ENCODE results near the gene TMEM198.
A peak's percentile ranks its signal among the peaks of the same experiment; 100 is the strongest.

The TMEM198 gene, protein sequence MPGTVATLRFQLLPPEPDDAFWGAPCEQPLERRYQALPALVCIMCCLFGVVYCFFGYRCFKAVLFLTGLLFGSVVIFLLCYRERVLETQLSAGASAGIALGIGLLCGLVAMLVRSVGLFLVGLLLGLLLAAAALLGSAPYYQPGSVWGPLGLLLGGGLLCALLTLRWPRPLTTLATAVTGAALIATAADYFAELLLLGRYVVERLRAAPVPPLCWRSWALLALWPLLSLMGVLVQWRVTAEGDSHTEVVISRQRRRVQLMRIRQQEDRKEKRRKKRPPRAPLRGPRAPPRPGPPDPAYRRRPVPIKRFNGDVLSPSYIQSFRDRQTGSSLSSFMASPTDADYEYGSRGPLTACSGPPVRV

DNA sequence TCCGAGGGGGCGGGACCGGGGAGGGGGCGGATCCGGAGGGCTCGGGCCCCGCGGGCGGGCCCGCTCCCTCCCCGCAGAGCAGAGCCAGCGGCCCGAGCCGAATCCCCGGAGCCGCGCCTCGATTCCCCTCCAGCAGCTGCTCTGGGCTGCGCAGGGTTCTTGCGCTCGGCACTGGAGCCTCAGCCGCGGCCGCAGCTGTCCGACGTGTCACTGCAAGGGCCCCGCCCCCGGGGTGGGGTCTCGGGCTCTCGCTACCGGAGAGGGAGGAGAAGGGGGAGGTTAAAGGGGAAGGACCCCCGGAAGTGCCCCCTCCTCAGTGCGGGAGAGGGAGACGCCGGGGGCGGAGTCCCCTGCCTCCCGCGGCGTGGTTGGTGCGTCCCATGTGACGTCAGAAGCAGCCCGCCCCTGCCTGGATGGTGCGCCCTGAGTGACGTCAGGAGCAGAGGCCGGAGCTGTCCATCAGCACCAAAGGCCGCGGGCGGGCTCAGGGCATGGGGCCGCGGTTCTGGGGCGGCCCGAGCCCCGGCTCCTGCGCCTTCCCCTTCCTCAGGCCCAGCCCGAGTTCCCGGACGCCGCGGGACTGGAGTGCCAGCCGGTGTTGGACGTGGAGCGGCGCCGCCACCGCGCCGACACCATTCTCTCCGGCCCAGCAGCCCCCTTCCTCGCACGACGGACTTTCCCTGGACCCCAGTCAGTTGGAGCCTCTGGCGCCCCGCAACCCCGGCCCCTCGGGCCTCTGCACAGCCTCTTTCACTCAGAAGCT is at the start of gene TMEM198, which contains the start of gene CHPF:
TSS of gene TMEM198 (plus strand) at position 433 of the 763 bp plus-strand sequence. CDS start 700 bp downstream, outside the sequence.
TSS of gene CHPF (minus strand) at position 214 of the 763 bp plus-strand sequence. CDS start 271 bp downstream, outside the sequence.
- H3K4me3 ChIP-seq (ENCODE audit: low read depth, low read length): peak within 1 kb of the TSS; percentile 81

DNA sequence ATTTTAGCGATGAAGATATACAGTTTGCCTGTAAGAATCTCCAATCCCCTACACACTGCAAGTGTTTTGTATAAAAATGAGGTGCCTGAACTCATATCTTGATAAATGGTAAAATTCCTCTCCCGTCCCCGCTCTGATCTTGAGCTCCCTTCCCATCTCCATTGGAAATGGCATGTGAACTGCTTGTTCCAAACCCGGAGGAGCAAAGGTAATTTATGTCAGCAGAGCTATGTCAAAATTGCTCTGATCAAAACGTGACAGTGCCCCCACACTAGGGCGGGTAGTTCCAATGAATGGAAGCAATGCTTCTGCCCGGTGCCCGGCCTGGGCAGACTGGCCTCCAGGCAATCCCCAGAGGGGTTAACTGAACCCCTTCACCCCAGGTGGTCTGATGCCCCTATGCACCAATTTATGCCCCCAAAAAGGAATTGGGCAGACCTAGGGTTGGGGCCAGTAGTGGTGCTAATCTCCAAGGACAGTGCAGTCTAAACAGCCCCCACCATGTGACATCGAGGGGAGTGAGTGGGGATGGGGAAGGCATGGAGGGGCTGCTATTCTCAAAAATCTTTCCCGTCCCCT is 48.8 kb upstream of the TMEM198 start:
- Histone ChIP-seq H3K4me3 (ENCODE audit: low read depth, low read length) (no peak overlapping the region), H3K27me3 (ENCODE audit: control insufficient read depth, insufficient read depth, low read length) (peaks cover 45% of the 10 kb centered on the region), H3K4me1 (ENCODE audit: control insufficient read depth, insufficient read depth, low read length) (peaks cover 10% of the 10 kb centered on the region), H3K36me3 (ENCODE audit: control insufficient read depth, insufficient read depth, low read length) (no peaks in the 10 kb centered on the region), H3K9me3 (ENCODE audit: control insufficient read depth, insufficient read depth, low read length) (no peaks in the 10 kb centered on the region), H3K9ac (ENCODE audit: low read depth, low read length) (no peak overlapping the region)

More for the DNA sequence above, at the start of gene TMEM198, which contains the start of gene CHPF:
- peaks cover 7% of the 10 kb centered on the region for H3K4me1 ChIP-seq (ENCODE audit: control insufficient read depth, insufficient read depth, low read length)
- H3K27me3 ChIP-seq (ENCODE audit: control insufficient read depth, insufficient read depth, low read length): peaks cover 25% of the 10 kb centered on the region
- peaks cover 24% of the 10 kb centered on the region for H3K36me3 ChIP-seq (ENCODE audit: control insufficient read depth, insufficient read depth, low read length)
- H3K9me3 ChIP-seq (ENCODE audit: control insufficient read depth, insufficient read depth, low read length): no peaks in the 10 kb centered on the region
- H3K9ac ChIP-seq (ENCODE audit: low read depth, low read length): peak within 1 kb of the TSS; percentile 70

DNA sequence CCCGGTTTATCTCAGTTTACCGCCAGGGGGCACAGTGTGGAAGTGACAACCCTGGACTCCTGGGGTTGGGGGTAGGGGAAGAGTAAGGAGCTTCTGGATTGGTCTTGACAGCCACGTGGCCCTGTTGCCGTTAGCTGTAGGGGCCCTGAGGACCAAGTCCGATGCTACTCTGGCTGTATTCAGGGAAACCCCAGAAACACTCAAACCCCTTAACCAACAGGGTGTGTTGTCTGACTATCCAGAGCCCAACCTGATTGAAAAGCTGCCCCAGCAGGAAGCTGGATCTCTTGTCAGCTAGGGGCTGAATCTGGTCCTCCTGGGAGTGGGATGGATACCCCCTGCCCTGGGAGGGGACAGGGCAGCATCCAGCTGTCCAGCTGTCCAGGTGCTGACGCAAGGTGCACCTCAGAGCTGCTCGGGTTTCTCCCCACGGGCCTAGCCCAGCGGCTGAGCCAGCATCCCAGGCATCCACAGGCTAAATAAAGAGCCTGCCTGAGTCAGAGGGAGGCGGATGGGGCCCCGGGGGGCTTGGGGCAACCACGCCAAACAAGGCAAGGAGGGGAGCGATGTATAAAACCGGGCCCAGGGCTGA is 48.2 kb upstream of the TMEM198 start:
- H3K9me3 ChIP-seq (ENCODE audit: control insufficient read depth, insufficient read depth, low read length): no peaks in the 10 kb centered on the region
- peak overlapping the region; percentile 22 for H3K4me3 ChIP-seq (ENCODE audit: low read depth, low read length)
- H3K36me3 ChIP-seq (ENCODE audit: control insufficient read depth, insufficient read depth, low read length): no peaks in the 10 kb centered on the region
- H3K27me3 ChIP-seq (ENCODE audit: control insufficient read depth, insufficient read depth, low read length): peaks cover 45% of the 10 kb centered on the region
- H3K4me1 ChIP-seq (ENCODE audit: control insufficient read depth, insufficient read depth, low read length): peaks cover 15% of the 10 kb centered on the region
- no peak overlapping the region for H3K9ac ChIP-seq (ENCODE audit: low read depth, low read length)

DNA sequence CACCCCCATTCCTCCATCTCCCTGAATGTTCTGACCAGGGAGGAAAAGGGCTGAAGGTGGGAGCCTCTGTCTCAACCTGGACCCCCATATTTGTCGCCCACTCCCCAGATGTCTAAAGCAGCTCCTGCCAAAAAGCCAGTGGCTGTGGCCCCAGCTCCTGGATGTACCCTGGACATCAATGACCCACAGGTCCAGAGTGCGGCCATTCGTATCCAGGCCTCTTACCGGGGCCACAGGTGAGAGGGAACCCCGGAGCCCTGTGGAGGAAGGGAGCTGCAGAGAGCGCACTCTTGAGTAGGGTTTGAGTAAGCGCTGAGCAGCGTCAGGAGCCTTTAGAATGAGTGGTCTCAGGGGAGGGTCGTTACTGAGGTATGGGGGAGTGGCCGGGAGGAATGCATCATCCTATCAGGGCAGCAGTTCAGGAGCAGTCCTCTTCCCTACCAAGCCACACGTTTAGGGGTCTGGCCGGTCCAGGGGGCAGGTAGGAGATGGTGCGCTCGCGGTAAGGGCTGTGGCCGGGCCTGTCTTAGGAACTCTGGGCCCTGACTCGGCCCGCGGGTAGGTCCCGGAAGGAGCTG is 47.5 kb upstream of the TMEM198 start:
- peak overlapping the region; percentile 78 for H3K4me3 ChIP-seq (ENCODE audit: low read depth, low read length)
- no peak overlapping the region for H3K9ac ChIP-seq (ENCODE audit: low read depth, low read length)
- no peaks in the 10 kb centered on the region for H3K36me3 ChIP-seq (ENCODE audit: control insufficient read depth, insufficient read depth, low read length)

DNA sequence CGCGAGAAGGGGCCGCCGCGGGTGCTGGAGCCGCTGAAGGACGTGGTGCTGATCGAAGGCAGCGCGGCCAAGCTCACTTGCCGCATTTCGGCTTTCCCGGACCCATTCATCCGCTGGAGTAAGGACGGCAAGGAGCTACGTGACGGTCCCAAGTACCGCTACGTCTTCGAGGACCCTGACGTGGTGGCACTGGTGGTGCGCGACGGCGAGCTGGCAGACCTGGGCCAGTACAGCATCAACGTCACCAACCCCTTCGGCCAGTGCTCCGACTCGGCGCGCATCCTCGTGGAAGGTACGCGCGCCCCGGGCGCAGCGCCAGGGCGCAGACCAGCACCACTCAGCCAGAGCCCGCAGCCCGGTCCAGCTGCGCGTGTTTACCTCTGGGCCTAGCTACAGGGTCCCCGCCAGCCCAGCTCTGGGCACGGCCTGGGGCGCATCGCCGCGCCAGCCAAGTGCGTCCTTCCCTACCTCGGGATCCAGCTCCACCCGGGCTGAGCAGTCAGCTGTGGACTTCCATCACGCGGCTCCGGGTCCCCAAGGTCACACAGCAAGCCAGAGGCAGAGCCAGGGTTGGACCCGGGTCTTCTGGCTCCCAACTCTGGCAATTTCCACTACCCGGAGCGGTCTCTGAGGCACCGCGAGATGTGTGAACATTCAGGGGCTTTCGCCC is 46.9 kb upstream of the TMEM198 start:
- no peaks in the 10 kb centered on the region for H3K9me3 ChIP-seq (ENCODE audit: control insufficient read depth, insufficient read depth, low read length)
- H3K4me3 ChIP-seq (ENCODE audit: low read depth, low read length): peak overlapping the region; percentile 78
- H3K36me3 ChIP-seq (ENCODE audit: control insufficient read depth, insufficient read depth, low read length): no peaks in the 10 kb centered on the region
- no peak overlapping the region for H3K9ac ChIP-seq (ENCODE audit: low read depth, low read length)
- H3K4me1 ChIP-seq (ENCODE audit: control insufficient read depth, insufficient read depth, low read length): peaks cover 15% of the 10 kb centered on the region
- peaks cover 45% of the 10 kb centered on the region for H3K27me3 ChIP-seq (ENCODE audit: control insufficient read depth, insufficient read depth, low read length)

More for the DNA sequence above, 47.5 kb upstream of the TMEM198 start:
- Histone ChIP-seq H3K9me3 (ENCODE audit: control insufficient read depth, insufficient read depth, low read length) (no peaks in the 10 kb centered on the region), H3K27me3 (ENCODE audit: control insufficient read depth, insufficient read depth, low read length) (peaks cover 45% of the 10 kb centered on the region), H3K4me1 (ENCODE audit: control insufficient read depth, insufficient read depth, low read length) (peaks cover 15% of the 10 kb centered on the region)

DNA sequence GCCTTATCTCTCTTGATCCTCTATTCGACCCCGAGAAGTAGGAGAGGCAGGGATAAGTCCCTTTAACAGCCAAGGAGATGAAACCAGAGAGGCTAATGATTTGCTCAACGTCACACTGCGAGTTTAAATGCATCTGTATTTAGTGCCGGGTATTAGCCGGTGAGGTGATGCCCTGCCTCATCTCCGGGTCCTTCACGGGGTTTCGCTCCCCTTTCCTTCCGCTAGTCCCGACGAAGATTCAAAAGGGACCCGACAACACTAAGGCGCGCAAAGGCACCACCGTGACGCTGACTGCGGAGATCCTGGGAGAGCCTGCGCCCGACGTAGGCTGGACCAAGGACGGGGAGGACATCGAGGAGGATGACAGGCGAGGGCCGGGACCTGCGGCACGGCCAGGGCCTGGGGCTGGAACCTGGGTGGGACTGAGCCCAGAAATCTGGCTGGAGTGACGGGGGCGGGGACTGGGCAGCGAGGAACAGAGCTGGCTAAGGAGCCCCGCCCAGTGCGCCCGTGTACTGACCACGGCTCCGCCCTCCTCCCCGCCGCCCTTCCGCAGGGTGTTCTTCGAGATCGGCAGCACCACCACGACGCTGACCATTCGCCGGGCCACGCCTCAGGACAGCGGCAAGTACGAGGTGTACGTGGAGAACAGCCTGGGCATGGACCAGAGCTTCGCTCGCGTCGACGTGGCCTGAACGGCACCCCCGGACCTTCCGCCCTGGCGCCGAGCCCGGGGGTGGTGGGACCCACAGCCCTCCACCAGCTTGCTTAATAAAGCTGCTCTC is 46.1 kb upstream of the TMEM198 start:
- H3K4me3 ChIP-seq (ENCODE audit: low read depth, low read length): peak overlapping the region; percentile 78
- peaks cover 45% of the 10 kb centered on the region for H3K27me3 ChIP-seq (ENCODE audit: control insufficient read depth, insufficient read depth, low read length)
- H3K9me3 ChIP-seq (ENCODE audit: control insufficient read depth, insufficient read depth, low read length): no peaks in the 10 kb centered on the region
- H3K4me1 ChIP-seq (ENCODE audit: control insufficient read depth, insufficient read depth, low read length): peaks cover 15% of the 10 kb centered on the region
- H3K9ac ChIP-seq (ENCODE audit: low read depth, low read length): no peak overlapping the region
- peaks cover 3% of the 10 kb centered on the region for H3K36me3 ChIP-seq (ENCODE audit: control insufficient read depth, insufficient read depth, low read length)

DNA sequence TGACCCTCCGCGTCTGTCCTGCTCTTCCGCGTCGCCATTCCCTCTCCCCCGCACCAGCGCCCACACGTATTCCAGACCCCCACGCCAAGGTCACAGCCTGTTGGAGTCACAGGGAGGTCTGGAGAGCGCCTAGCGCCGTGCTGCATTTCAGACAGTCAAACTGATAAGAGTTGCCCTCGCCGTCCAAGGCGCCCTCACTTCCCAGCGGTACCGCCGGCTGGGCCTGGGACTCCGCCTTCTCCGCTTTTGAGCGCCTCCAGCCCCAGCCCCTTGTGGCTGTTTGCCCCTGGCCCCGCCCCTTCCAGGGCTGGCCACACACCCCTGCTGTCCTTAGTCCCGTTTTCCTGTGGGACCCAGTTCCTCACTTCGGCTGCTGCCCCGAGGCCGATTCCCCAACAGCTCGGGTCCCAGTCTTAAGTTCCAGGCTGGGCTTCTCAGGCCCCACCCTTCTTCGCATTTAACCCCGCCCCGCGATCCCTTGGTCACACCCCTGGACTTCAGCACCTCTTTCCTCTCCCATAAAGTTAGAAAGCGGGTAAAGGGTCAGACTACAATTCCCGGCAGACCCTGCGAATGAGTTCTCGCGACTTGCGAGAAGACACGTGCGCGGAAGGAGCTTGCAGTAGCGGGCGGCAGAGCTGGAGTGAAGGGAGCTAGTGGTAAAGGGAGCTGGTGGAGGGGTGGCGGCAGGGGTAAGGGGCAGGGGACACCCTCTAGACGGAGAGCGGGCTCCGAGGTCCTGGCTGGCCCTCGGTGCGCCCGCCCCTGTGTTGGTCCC is 45.4 kb upstream of the TMEM198 start, which contains the start of gene GMPPA:
TSS of gene GMPPA (plus strand) at position 612 of the 778 bp plus-strand sequence. CDS start 1,085 bp downstream, outside the sequence.
- Histone ChIP-seq H3K9me3 (ENCODE audit: control insufficient read depth, insufficient read depth, low read length) (no peaks in the 10 kb centered on the region), H3K36me3 (ENCODE audit: control insufficient read depth, insufficient read depth, low read length) (peaks cover 6% of the 10 kb centered on the region), H3K4me1 (ENCODE audit: control insufficient read depth, insufficient read depth, low read length) (peaks cover 15% of the 10 kb centered on the region)

DNA sequence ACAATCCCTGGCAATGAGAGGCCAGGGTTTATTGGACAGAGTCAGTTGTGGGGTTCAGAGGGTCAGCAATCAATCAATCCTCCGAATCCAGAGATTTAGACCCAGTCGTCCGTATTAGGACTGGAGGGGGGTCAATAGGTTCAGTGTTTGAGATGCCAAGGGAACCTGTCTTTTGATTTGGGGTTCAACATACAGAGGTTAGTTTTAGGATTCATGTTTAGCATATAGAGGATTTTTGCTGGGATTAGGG is 44.8 kb upstream of the TMEM198 start:
- Histone ChIP-seq H3K36me3 (ENCODE audit: control insufficient read depth, insufficient read depth, low read length) (peaks cover 12% of the 10 kb centered on the region), H3K9ac (ENCODE audit: low read depth, low read length) (peak overlapping the region; percentile 93), H3K4me3 (ENCODE audit: low read depth, low read length) (peak overlapping the region; percentile 78), H3K4me1 (ENCODE audit: control insufficient read depth, insufficient read depth, low read length) (peaks cover 15% of the 10 kb centered on the region), H3K27me3 (ENCODE audit: control insufficient read depth, insufficient read depth, low read length) (peaks cover 36% of the 10 kb centered on the region), H3K9me3 (ENCODE audit: control insufficient read depth, insufficient read depth, low read length) (no peaks in the 10 kb centered on the region)

More for the DNA sequence above, 45.4 kb upstream of the TMEM198 start, which contains the start of gene GMPPA:
- H3K27me3 ChIP-seq (ENCODE audit: control insufficient read depth, insufficient read depth, low read length): peaks cover 41% of the 10 kb centered on the region
- peak within 1 kb of the TSS; percentile 93 for H3K9ac ChIP-seq (ENCODE audit: low read depth, low read length)
- peak within 1 kb of the TSS; percentile 78 for H3K4me3 ChIP-seq (ENCODE audit: low read depth, low read length)

DNA sequence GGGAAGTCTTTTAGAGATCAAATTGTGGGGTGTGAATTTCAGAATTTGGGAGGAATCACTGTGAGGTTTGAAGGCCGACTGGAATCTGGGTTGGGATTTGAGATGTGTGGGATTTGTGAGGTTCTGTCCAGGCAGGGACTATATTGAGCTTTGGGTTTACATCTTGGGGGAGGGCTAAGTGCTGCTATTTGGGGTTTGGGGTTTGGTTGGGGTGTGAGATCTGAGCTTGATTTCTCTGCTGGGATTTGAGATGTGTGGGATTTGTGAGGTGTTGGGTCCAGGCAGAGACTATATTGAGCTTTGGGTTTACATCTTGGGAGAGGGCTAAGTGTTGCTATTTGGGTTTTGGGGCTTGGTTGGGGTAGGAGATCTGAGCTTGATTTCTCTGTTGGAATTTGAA is 44.3 kb upstream of the TMEM198 start:
- Histone ChIP-seq H3K36me3 (ENCODE audit: control insufficient read depth, insufficient read depth, low read length) (peaks cover 17% of the 10 kb centered on the region), H3K4me3 (ENCODE audit: low read depth, low read length) (peak overlapping the region; percentile 78), H3K9ac (ENCODE audit: low read depth, low read length) (no peak overlapping the region), H3K9me3 (ENCODE audit: control insufficient read depth, insufficient read depth, low read length) (no peaks in the 10 kb centered on the region), H3K4me1 (ENCODE audit: control insufficient read depth, insufficient read depth, low read length) (peaks cover 15% of the 10 kb centered on the region), H3K27me3 (ENCODE audit: control insufficient read depth, insufficient read depth, low read length) (peaks cover 30% of the 10 kb centered on the region)

DNA sequence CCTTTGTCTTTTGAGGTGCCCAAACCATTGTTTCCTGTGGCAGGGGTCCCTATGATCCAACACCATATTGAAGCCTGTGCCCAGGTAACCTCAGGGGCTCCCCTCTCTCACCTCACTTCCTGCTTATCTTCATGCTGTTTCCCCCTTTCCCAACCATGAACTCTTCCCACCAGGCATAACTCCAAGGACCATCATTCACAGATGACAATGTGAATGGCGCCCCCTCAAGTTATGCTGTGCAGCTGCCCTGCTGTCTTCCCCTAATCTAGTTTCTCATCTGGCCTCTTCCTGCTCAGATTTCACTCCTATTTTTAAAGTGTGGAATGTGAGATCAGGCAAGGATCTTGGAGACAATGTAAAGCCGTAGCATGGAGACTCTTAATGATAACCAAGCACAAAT is 43.7 kb upstream of the TMEM198 start:
- Histone ChIP-seq H3K27me3 (ENCODE audit: control insufficient read depth, insufficient read depth, low read length) (peaks cover 24% of the 10 kb centered on the region), H3K4me3 (ENCODE audit: low read depth, low read length) (peak overlapping the region; percentile 78), H3K4me1 (ENCODE audit: control insufficient read depth, insufficient read depth, low read length) (peaks cover 14% of the 10 kb centered on the region), H3K9me3 (ENCODE audit: control insufficient read depth, insufficient read depth, low read length) (no peaks in the 10 kb centered on the region), H3K9ac (ENCODE audit: low read depth, low read length) (no peak overlapping the region), H3K36me3 (ENCODE audit: control insufficient read depth, insufficient read depth, low read length) (peaks cover 17% of the 10 kb centered on the region)

Data from iPS-15b (cell line).